Stimulated activated naive CD8-positive, alpha-beta T cell treated with anti-CD3 and anti-CD28 coated beads, Interleukin-15, amount 100 ng/mL, for 72 hours (primary cell): ENCODE data around the gene SOX21.

Source experiments
- ATAC-seq: fragments of 150-1000 bp; cut with Tn5 transposase; 2 replicates; pipeline ENCODE4 v1.10.0; 2021; ENCODE audit warnings: mild to moderate bottlenecking, moderate library complexity
- DNase-seq, 2 donors: peaks; one replicate each; pipeline ENCODE4 v3.0.0; 2021 to 2022
- H3K27ac Mint-ChIP-seq, 2 donors: one replicate each; pipeline ENCODE4 v1.8.0; 2022; ENCODE audit warnings: mild to moderate bottlenecking in 2 of 2, mixed read lengths in 2 of 2, moderate library complexity in 2 of 2
- H3K27me3 Mint-ChIP-seq: one replicate; pipeline ENCODE4 v1.8.0; 2022; ENCODE audit warnings: mixed read lengths
- H3K4me1 Mint-ChIP-seq: one replicate; pipeline ENCODE4 v1.8.0; 2022; ENCODE audit warnings: mild to moderate bottlenecking, mixed read lengths
- H3K4me3 Mint-ChIP-seq, 2 donors: one replicate each; pipeline ENCODE4 v1.8.0; 2022; ENCODE audit warnings: mild to moderate bottlenecking in 2 of 2, mixed read lengths in 2 of 2, moderate library complexity in 1 of 2
- H3K9me3 Mint-ChIP-seq, 2 donors: one replicate each; pipeline ENCODE4 v1.8.0; 2022; ENCODE audit warnings: mixed read lengths in 2 of 2

Gene SOX21

DNA sequence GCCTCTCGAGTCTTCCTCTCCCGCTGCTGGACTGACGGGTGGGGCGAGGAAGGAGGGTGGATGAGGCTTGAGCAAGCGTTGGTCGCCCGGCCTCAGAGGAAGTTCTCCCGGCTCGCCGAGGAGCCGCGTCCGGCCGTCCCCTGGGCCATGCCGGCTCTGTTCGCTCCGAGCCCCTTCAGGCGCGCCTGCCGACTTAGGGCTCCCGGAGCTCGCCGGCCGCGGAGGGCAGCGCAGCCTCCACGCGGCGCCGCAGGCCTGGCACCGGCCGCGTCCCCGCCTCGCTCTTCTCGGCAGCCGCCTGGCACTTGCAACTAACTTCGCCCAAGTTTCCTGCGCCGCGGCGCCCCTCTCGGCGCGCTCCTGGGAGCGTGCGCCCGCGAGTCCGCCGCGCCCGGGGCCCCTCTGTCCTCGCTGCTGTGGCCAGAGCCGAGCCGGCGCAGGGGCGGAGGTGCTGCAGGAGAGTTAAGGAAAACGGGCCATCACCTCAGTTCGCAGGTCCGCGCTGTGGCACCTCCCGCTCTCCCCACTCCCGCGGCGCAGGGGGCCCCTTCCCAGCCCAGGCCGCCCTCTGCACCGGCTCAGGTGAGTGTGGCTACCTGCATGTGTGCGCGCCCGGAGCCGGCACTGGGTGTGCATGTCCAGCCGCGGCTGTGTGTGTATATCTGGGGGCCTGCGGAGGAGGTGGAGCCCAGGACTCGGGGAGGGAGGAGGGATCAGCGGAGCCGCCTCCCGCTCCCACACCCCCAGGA lies 641 bp upstream of the SOX21 start:
- peak overlapping the region; percentile 75 to 79 for H3K4me3 Mint-ChIP-seq
- DNase-seq: peak; percentile 30 to 32

DNA sequence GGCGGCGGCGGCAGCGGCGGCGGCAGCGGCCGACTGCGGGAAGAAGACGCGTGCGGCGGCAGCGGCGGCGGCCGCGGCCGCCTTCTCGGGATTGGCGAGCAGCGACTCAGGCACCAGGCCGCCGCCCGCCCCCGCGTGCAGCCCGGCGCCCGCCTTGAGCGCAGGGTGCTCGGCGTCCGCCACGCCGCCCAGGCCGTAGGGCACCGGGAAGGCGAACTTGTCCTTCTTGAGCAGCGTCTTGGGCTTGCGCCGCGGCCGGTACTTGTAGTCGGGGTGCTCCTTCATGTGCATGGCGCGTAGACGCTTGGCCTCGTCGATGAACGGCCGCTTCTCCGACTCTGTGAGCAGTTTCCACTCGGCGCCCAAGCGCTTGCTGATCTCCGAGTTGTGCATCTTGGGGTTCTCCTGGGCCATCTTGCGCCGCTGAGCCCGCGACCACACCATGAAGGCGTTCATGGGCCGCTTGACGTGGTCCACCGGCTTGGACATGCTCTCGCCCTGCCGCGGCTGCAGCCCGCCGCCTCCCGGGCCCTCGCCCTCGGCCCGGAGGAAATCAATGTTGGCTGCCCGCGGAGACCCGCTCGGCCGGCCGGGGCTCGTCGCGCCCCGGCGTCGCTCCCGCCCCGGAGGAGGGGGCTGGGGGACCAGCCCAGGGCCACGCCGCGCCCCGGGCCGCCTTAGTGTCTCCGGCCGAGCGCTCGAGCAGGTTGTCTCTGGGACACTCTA lies 621 bp downstream of the SOX21 start:
- DNase-seq: peak; percentile 28 to 39
- peak overlapping the region; percentile 75 to 79 for H3K4me3 Mint-ChIP-seq

More for the DNA sequence above, 641 bp upstream of the SOX21 start:
- Mint-ChIP-seq H3K27ac (no peak overlapping the region), H3K9me3 (no peaks in the 10 kb centered on the region), H3K4me1 (peaks cover 24% of the 10 kb centered on the region), H3K27me3 (peaks cover 91% of the 10 kb centered on the region)
- peak; percentile 38 for ATAC-seq

DNA sequence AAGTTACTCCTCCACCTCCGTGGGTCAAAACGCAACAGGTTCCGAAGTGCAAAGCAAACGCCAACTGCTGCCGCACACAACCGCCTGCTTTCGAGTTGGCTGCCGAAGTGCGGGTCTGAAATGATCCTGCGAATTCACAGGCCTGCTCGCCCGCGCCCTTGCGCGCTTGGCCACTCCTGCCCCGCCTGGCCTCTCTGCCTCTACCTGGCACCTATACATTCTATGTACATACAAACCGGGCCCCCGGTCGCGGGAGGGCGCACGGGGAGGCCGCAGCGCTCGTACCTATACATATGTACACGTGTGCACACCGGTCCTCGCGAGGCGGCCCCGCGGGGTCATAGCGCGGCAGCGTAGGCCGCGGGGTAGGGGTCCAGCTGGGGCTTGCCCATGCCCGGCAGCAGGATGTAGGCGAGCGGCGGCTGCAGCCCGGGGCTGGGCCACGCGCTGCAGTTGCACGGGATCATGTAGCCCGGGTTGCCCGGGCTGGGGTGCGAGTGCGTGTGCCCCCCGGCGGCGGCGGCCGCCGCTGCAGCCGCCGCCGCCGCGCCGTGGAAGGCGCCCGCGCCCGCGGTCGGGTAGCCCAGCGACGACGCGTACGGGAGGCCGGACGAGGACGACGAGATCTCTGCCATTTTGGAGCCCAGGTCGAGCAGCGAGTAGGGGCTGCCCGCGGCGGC lies 1.3 kb downstream of the SOX21 start:
- Mint-ChIP-seq H3K9me3 (no peaks in the 10 kb centered on the region), H3K27ac (no peak overlapping the region), H3K4me3 (peak overlapping the region; percentile 73 to 76), H3K4me1 (peaks cover 42% of the 10 kb centered on the region), H3K27me3 (peaks cover 91% of the 10 kb centered on the region)
- peak; percentile 69 for ATAC-seq
- DNase-seq: peak; percentile 30 to 43

More for the DNA sequence above, 621 bp downstream of the SOX21 start:
- Mint-ChIP-seq H3K27me3 (peaks cover 91% of the 10 kb centered on the region), H3K27ac (no peak overlapping the region), H3K4me1 (peaks cover 37% of the 10 kb centered on the region), H3K9me3 (no peaks in the 10 kb centered on the region)
- ATAC-seq: peak; percentile 12

DNA sequence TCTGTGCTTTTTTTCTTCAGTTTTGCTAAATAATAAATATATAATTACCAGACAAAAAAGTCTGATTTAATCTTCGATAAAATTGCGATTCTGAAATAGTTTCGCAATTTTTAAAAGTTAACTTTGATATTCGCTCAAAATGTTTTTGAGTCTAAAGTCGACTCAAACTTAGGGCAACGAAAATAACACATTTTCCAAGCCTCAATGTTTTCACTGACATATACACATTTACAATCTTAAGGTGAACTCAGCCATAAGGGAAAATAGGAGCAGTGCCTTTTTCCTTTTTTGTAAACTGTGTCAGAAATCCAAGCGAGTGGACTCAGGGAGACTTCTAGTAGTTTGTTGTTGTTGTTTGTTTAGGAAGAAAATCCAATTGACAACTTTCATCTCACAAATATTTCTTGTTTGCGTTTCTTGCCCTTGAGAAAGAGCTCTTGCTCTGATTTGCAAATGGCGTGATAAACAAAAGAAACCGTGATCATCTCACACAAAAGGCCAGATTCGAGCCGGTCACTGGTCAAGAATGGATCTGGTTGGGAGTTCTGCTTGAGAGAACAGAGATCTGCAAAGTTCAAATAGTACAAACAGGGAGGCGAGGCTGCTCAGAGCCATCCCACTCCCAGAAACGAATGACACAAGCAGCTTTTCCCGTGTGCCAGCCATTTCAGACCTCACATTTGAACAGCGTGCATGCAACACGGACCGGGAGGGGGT lies 2.1 kb downstream of the SOX21 start:
- Mint-ChIP-seq H3K4me3 (peak overlapping the region; percentile 73 to 76), H3K27me3 (peaks cover 91% of the 10 kb centered on the region), H3K27ac (peak overlapping the region in 1 of 2 donors; percentile 31), H3K9me3 (no peaks in the 10 kb centered on the region), H3K4me1 (peaks cover 42% of the 10 kb centered on the region)
- ATAC-seq: no peak
- DNase-seq: no peak

DNA sequence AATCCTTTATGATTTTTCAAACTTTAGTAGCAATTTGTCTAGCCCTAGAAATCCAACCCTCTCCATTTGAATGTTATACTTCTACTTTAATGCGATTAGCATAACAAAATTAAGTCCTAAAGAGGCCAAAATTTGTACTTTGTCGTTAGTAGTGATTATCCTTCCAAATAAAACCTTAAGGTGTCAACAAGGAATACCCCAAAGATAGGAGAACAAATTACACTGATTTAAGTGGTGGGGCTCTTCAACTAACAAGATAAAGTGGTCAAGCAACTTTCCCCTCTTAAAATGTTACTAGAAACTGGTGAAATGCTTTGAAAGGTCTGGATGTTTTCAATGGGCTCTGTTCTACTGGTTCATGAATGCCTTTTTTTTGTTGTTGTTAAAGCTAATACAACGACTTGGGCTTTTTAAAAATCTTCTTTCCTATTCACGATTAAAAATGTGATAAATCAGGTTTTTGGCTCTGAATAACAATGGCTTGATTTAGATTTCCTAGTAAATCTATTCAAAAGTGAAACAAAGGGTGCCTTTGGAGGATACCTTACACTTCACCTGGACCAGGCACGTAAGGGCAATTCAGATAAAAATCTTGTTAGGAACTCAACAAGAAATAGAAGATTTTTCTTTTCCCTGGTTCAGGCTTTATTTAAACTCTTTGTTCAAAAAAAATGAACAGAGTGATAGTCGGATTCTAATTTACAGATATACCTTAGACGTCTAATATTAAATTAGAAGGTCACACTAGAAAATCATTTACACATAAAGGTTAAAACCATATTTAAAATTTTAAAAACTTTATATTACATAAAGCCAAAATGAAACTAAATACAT lies 3.1 kb downstream of the SOX21 start:
- Mint-ChIP-seq H3K9me3 (no peaks in the 10 kb centered on the region), H3K4me3 (peak overlapping the region in 1 of 2 donors; percentile 22), H3K27ac (no peak overlapping the region), H3K27me3 (peaks cover 93% of the 10 kb centered on the region), H3K4me1 (peaks cover 42% of the 10 kb centered on the region)
- ATAC-seq: no peak
- no peak for DNase-seq

DNA sequence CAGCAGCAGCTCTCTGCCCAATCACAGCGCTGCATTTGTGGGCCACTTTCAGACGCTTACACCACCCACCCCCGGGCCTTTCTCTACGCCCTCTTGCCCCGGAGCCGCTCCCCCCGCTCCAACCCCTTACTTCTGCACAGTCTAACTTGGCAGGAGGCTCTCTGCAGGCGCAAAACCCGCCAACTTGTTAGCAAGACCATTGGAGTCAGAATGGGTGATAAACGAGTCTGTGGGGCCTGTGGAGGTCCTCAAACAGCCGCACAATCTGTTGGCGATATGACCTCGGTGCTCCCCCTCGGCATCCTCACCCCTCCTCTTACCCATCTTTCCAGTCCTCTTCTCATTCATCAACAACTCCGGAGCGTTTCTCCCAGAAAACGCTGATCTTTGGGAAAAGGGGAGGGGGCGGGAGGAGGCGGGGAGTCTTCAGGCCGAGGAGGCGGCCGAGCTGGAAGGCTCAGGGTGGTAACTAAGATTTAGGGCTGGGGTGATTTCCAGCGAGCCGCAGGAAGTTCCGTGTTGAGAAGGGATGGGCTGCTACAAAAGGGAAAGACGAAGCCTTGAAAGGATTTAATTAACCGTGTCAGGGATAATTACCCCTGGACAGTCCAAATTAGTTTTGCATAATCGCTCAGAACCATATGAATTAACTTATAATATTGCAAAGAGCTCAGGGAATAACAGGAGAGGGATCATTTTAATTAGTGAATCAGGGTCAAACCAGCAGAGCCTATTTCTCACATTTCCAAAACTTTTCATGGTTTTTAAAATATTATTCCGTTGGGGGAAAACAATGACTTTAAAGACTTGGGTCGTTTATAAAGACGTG lies 4.1 kb downstream of the SOX21 start:
- Mint-ChIP-seq H3K27ac (no peak overlapping the region), H3K4me1 (peaks cover 42% of the 10 kb centered on the region), H3K27me3 (peaks cover 93% of the 10 kb centered on the region), H3K4me3 (peak overlapping the region; percentile 66 to 69), H3K9me3 (no peaks in the 10 kb centered on the region)
- DNase-seq: no peak
- ATAC-seq: no peak

DNA sequence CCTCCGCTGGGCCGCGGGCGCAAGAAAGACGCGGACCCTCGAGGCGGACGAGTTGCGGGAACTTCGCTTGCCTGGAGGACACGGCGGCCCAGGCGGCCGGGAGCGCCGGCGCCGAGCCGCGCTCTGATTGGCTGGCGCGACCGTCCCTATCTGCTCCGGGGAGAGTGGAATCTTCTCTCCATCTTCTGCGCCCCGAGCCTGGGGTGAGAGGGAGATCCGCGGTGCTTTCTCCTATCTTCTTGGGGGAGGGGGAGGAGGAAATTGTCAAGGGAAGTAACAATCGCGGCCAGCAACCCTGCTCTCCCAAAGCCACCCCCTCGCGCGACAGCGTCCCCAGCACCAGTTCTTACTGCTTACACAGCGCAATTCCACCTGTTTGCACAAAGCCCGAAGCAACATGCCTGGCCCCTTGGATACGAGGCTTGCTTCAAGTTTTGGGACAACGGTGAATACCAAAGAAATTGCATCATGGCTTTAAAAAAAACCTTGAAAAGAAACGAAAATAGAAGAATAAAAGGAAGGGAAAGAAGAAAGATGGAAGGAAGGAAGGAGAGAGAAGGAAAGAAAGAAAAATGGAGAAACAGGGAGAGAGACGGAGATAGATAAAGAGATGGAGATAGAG lies 4.8 kb downstream of the SOX21 start:
- Mint-ChIP-seq H3K27me3 (peaks cover 95% of the 10 kb centered on the region), H3K9me3 (no peaks in the 10 kb centered on the region), H3K27ac (no peak overlapping the region), H3K4me3 (peak overlapping the region; percentile 38 to 69), H3K4me1 (peaks cover 40% of the 10 kb centered on the region)
- DNase-seq (no peak), ATAC-seq (no peak)

DNA sequence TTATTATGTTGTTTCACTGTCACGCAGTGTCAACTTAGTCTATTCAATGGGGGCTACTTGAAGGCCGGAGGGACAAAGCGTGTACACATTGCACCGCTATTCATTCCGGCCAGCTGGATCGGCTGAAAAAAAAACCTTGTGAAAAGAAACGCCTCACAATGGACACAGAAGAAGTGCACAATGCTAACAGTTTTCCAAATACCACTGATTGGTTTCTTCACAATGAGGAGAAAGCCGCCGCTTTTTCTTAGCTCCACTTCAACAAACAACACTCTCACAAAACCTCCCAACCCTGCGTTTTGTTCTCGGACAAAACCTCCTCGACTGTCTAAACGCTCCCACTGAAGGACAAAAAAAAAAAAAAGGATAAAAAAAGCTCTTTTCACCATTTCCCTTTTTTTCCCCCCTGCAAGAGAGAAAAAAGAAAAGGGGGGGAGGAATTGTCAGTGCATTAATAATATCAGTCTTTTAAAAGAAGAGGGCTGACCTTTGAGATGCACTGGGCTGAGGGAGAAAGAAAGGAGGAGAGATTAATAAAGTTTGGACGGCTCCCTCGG lies 5.4 kb downstream of the SOX21 start:
- Mint-ChIP-seq H3K9me3 (no peaks in the 10 kb centered on the region), H3K4me1 (peaks cover 34% of the 10 kb centered on the region), H3K4me3 (peak overlapping the region; percentile 38 to 69), H3K27me3 (peaks cover 95% of the 10 kb centered on the region), H3K27ac (no peak overlapping the region)
- DNase-seq: no peak
- no peak for ATAC-seq

DNA sequence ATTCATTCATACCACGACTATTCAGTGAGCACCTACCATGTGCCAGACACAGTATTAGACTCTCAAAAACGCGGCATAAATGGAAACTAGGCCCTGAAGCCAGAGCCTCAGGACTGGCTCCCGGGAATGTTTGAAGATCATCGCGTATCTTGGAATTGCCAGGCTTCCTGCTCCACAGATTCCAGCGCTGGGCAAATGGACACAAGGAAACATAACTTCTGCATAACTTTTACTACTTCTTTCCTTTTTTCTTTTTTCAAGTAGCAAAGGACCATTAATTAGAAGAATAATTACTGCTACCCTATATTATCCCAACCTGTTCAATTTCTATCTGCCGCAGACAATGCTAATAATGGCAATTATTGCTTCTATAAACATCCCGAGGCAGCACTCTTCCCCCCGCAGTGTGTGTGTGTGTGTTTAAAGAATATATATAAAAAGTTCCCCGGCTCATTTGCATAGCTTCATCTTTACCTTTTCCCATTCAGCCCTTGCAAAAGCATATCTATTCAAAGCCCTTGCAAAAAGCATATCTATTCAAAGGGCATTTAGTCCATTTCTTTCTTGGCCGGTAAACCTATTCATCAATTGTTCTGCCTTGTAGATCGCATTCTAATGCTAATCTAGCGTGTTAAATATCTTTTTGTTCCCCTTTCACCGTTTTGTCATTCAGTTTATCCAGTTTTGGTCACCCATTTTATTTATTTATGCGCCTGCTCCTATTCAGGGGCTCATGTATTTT lies 6.1 kb downstream of the SOX21 start:
- Mint-ChIP-seq H3K4me3 (no peak overlapping the region), H3K4me1 (peaks cover 34% of the 10 kb centered on the region), H3K27me3 (peaks cover 98% of the 10 kb centered on the region), H3K9me3 (no peaks in the 10 kb centered on the region), H3K27ac (no peak overlapping the region)
- DNase-seq (no peak), ATAC-seq (no peak)

DNA sequence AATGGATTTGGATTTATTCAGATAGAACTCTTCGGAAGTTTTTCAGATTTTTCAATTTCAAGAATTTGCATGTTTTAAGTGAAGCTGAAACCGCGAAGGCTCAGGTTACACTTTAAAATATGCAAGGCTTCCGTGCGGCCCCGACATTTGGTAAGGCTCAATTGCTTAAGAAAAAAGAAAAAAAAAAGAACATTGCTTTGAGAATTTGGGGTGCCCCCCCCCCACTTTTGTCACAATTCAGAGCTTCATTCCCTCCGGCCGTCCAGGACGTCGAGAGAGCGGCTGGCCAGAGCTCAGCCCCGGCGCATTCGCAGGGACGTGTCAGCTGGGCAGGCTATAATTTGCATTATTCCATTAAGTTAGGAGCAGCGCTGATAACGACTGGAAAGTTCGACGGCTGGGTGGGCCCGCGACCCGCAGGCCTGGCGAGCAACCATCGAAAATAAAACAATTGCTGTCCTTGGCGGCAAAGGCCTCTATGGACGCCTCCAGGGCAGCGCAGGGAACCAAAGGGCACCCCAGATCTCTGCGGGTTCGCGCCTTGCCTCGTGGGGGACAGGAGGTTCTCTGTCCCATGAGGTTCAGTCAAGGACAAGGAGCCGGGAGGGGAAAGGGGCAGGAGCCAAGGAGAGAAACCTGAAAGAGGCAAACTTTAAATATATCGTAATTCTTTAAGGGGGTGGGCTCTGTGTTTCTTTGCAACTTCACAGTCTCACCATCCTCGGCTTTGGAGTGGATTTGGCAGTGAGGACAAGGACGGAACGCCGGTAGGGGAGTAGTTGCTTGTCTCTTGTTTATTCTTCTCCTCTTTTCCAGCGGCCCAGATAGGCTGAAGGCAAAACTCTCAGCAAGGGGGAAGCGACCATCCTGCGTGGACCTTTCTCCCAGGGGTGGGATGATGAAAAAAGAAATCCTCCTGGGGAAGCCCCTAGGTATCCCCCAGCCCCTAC lies 7.0 kb downstream of the SOX21 start:
- no peak for DNase-seq
- Mint-ChIP-seq H3K4me3 (no peak overlapping the region), H3K9me3 (no peaks in the 10 kb centered on the region), H3K4me1 (peaks cover 26% of the 10 kb centered on the region), H3K27ac (no peak overlapping the region), H3K27me3 (peaks cover 98% of the 10 kb centered on the region)
- ATAC-seq: no peak

DNA sequence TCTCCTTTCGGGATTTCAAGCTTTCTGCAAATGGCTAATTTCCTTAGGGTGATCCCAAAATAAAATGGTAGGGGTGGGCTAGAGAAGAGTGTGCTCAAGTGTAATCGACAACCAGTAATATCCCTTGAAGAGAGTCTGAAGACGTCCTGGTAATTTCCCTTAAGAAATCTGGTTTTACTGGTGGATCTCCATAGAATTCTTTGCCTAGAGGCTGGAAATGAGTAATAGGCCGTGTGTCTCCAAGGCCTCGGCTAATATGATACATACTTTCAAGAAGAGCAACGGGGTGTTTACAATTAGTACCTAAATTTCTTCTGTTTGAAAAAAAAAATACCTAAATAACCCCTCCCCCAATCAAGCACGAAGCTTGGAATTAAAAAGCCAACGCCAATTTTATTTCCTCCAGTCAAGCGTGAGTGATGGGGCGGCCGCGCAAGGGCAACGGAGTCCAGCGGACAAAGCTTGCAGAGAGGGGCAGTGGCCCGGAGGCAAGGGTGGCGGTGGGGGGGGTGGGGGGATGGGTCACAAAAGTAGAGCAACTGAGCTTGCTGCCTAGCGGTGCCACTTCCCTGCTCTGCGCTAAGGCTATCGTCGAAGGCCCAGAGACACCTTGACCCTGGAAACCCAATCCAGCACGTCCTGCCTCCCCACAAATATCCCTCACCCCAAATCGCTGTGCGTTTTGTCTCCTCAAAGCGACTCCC lies 7.8 kb downstream of the SOX21 start:
- Mint-ChIP-seq H3K27me3 (peaks cover 100% of the 10 kb centered on the region), H3K4me1 (peaks cover 24% of the 10 kb centered on the region), H3K4me3 (no peak overlapping the region), H3K9me3 (no peaks in the 10 kb centered on the region), H3K27ac (no peak overlapping the region)
- DNase-seq (no peak), ATAC-seq (no peak)
